HepG2 (cell line): ENCODE data around the gene GNB1. TPM values are rescaled to one million over a fixed set of nuclear protein-coding genes. Genes with fewer than 3 reads are reported as not detected.

Experiments
- ATF7-NPFF ChIP-seq: sonication (generic); formaldehyde crosslinking; IDR thresholded peaks from 2 replicates; pipeline ENCODE4 v1.8.1; 2023; ENCODE audit warnings: mild to moderate bottlenecking, low read depth, missing genetic modification reagents, moderate library complexity
- DPF2 ChIP-seq: sonication (generic); formaldehyde crosslinking; IDR thresholded peaks from 2 replicates; pipeline ENCODE4 v1.4.0; 2020; ENCODE audit warnings: mild to moderate bottlenecking, low read depth, missing genetic modification reagents, borderline replicate concordance
- HOXA7 ChIP-seq: sonication (generic); formaldehyde crosslinking; IDR thresholded peaks from 2 replicates; pipeline ENCODE4 v1.8.1; 2022; ENCODE audit warnings: mild to moderate bottlenecking, missing genetic modification reagents, moderate library complexity
- JUN ChIP-seq: sonication (generic); formaldehyde crosslinking; IDR thresholded peaks from 2 replicates; pipeline ENCODE4 v1.4.0; 2020; ENCODE audit warnings: mild to moderate bottlenecking, missing genetic modification reagents
- MLLT10 ChIP-seq: sonication (generic); formaldehyde crosslinking; IDR thresholded peaks from 2 replicates; pipeline ENCODE4 v1.4.0; 2020; ENCODE audit warnings: missing genetic modification reagents
- MXD3 ChIP-seq: IDR thresholded peaks from 2 replicates; pipeline ENCODE4 v1.6.1; 2016; ENCODE audit warnings: mild to moderate bottlenecking, missing biosample characterization, missing genetic modification reagents
- PATZ1 ChIP-seq: sonication (generic); formaldehyde crosslinking; IDR thresholded peaks from 2 replicates; pipeline ENCODE4 v1.4.0; 2020; ENCODE audit warnings: missing genetic modification reagents
- RERE ChIP-seq: IDR thresholded peaks from 2 replicates; pipeline ENCODE4 v1.6.1; 2016; ENCODE audit warnings: low read depth, missing genetic modification reagents, missing compliant biosample characterization
- SALL1 ChIP-seq: sonication (generic); formaldehyde crosslinking; IDR thresholded peaks from 2 replicates; pipeline ENCODE4 v1.8.0; 2022; ENCODE audit warnings: mild to moderate bottlenecking, missing genetic modification reagents
- SKIL ChIP-seq: sonication (generic); formaldehyde crosslinking; IDR thresholded peaks from 2 replicates; pipeline ENCODE4 v1.8.0; 2022; ENCODE audit warnings: missing genetic modification reagents, mild to moderate bottlenecking, moderate library complexity, borderline replicate concordance
- SNRNP70 ChIP-seq: fragments of 200-400 bp; formaldehyde crosslinking; IDR thresholded peaks from 2 replicates; pipeline ENCODE4 v1.6.1; 2017; ENCODE audit warnings: mild to moderate bottlenecking, low read depth, low read length, moderate library complexity
- SPEN ChIP-seq: sonication (generic); formaldehyde crosslinking; IDR thresholded peaks from 2 replicates; pipeline ENCODE4 v1.5.1; 2020; ENCODE audit warnings: low read depth, mild to moderate bottlenecking, missing genetic modification reagents
- TSC22D2 ChIP-seq: sonication (generic); formaldehyde crosslinking; IDR thresholded peaks from 2 replicates; pipeline ENCODE4 v1.5.1; 2020; ENCODE audit warnings: missing genetic modification reagents, mild to moderate bottlenecking, borderline replicate concordance
- ZBTB38 ChIP-seq: sonication (generic); formaldehyde crosslinking; IDR thresholded peaks from 2 replicates; pipeline ENCODE4 v1.5.1; 2020; ENCODE audit warnings: mild to moderate bottlenecking, missing genetic modification reagents
- ZNF552 ChIP-seq: sonication (generic); formaldehyde crosslinking; IDR thresholded peaks from 2 replicates; pipeline ENCODE4 v1.9.0; 2022; ENCODE audit warnings: missing genetic modification reagents, mild to moderate bottlenecking, borderline replicate concordance
- ZNF605 ChIP-seq: sonication (generic); formaldehyde crosslinking; IDR thresholded peaks from 2 replicates; pipeline ENCODE4 v1.8.0; 2022; ENCODE audit warnings: mild to moderate bottlenecking, missing genetic modification reagents
- ZNF629 ChIP-seq: sonication (generic); formaldehyde crosslinking; conservative IDR thresholded peaks from 2 replicates; pipeline ENCODE4 v1.5.0; 2020; ENCODE audit warnings: missing genetic modification reagents
- ZNF724P ChIP-seq: sonication (generic); formaldehyde crosslinking; IDR thresholded peaks from 2 replicates; pipeline ENCODE4 v1.8.0; 2022; ENCODE audit warnings: missing genetic modification reagents, borderline replicate concordance
- polyA plus RNA-seq, 8 experiments: library from polyadenylated mRNA; depleted of rRNA in 3 of 8; stranded (reverse) in 7 of 8; unstranded in 1 of 8; fragments of >200 nt; fragmentation: Illumina TruSeq in 4 of 8; extraction: Trizol in 4 of 8; gene quantifications; 2 replicates each; pipeline versions ENCODE4 v1.2.1 to v1.2.3, GENCODE V29; 2011 to 2016; ENCODE audit warnings: low read depth in 4 of 8, missing spikeins in 1 of 8, mixed read lengths in 1 of 8; ENCODE audit not compliant: insufficient read depth in 1 of 8
- total RNA-seq, 5 experiments: library from RNA; depleted of rRNA; stranded (reverse); fragments of >200 nt; fragmentation: Illumina TruSeq; extraction: Trizol; gene quantifications; 2 replicates each; pipeline ENCODE4 v1.2.3, GENCODE V29; 2016; ENCODE audit warnings: low read depth in 1 of 5

Gene GNB1
- total and polyA plus RNA-seq, 2 of the 13 experiments (the other 11 are each of a cell fraction or from before 2014, with no cell fraction given) = 66.2 to 327 TPM

- TF ChIP-seq JUN (no peak; the same call in 1 of the 2 replicates), SKIL (CRISPR knock-in tag) (0 out of 2 replicates have a peak, but pooled peaks have one; percentile 39), DPF2 (peak; percentile 51; the same call in 1 of the 2 replicates), ZNF724P (CRISPR knock-in tag) (0 out of 2 replicates have a peak, but pooled peaks have one; percentile 40), TSC22D2 (CRISPR knock-in tag) (0 out of 2 replicates have a peak, but pooled peaks have one; percentile 45), PATZ1 (CRISPR knock-in tag) (peak; percentile 60), ZNF605 (CRISPR knock-in tag) (peak; percentile 86), MLLT10 (CRISPR knock-in tag) (no peak), RERE (CRISPR knock-in tag) (0 out of 2 replicates have a peak, but pooled peaks have one; percentile 34), ZNF552 (peak; percentile 81; the same call in 1 of the 2 replicates), HOXA7 (CRISPR knock-in tag) (no peak), SNRNP70 (no peak), SALL1 (CRISPR knock-in tag) (peak; percentile 62; the same call in 1 of the 2 replicates), ZBTB38 (CRISPR knock-in tag) (peak; percentile 29; the same call in 1 of the 2 replicates), ZNF629 (peak; percentile 64; the same call in 1 of the 2 replicates), SPEN (CRISPR knock-in tag) (peak; percentile 74), MXD3 (CRISPR knock-in tag) (0 out of 2 replicates have a peak, but pooled peaks have one; percentile 30), ATF7-NPFF (no peak)
These were observed 29.9 kb upstream of the GNB1 start (continued) for GRCh38 chr1:1920608-1921458.
